HepG2 (cell line): ENCODE results near the gene RAB29.

Experiments used
- NFIC ChIP-seq: IDR thresholded peaks from 2 replicates; pipeline ENCODE4 v1.6.1; 2012; ENCODE audit warnings: mild to moderate bottlenecking, low read length, inconsistent platforms
- RFX5 ChIP-seq: IDR thresholded peaks from 2 replicates; pipeline ENCODE4 v1.6.1; 2011; ENCODE audit warnings: low read depth, low read length, improper control_type of control experiment
- SMAD1 ChIP-seq: sonication (generic); formaldehyde crosslinking; IDR thresholded peaks from 2 replicates; pipeline ENCODE4 v1.4.0; 2020; ENCODE audit warnings: missing genetic modification reagents, low read depth, mild to moderate bottlenecking, borderline replicate concordance
- SMARCC2 ChIP-seq: fragments of 450-650 bp; IDR thresholded peaks from 2 replicates; pipeline ENCODE4 v1.6.1; 2017; ENCODE audit warnings: antibody characterized with exemption, mild to moderate bottlenecking
- SOX6 ChIP-seq, 2 experiments: fragments of 450-650 bp in 1 of 2; sonication (generic) in 1 of 2; formaldehyde crosslinking in 1 of 2; IDR thresholded peaks; 2 replicates each; pipeline versions ENCODE4 v1.4.0 to v1.6.1; 2017 to 2020; ENCODE audit warnings: antibody characterized with exemption in 1 of 2, mild to moderate bottlenecking in 1 of 2, missing genetic modification reagents in 1 of 2
- ZNF101 ChIP-seq: sonication (generic); formaldehyde crosslinking; IDR thresholded peaks from 2 replicates; pipeline ENCODE4 v1.4.0; 2020; ENCODE audit warnings: mild to moderate bottlenecking, low read depth, missing genetic modification reagents, borderline replicate concordance
- ZNF138 ChIP-seq: sonication (generic); formaldehyde crosslinking; IDR thresholded peaks from 2 replicates; pipeline ENCODE4 v1.5.0; 2020; ENCODE audit warnings: mild to moderate bottlenecking, low read depth, missing genetic modification reagents
- ZNF160 ChIP-seq: sonication (generic); formaldehyde crosslinking; IDR thresholded peaks from 2 replicates; pipeline ENCODE4 v1.8.0; 2022; ENCODE audit warnings: mild to moderate bottlenecking, inconsistent platforms, missing genetic modification reagents
- ZNF547 ChIP-seq: sonication (generic); formaldehyde crosslinking; IDR thresholded peaks from 2 replicates; pipeline ENCODE4 v1.5.1; 2020; ENCODE audit warnings: mild to moderate bottlenecking, missing genetic modification reagents
- ZNF747 ChIP-seq: sonication (generic); formaldehyde crosslinking; IDR thresholded peaks from 2 replicates; pipeline ENCODE4 v1.8.1; 2023; ENCODE audit warnings: missing genetic modification reagents, mild to moderate bottlenecking, borderline replicate concordance
- TF ChIP-seq, protein P1 (sequence below): sonication (generic); formaldehyde crosslinking; IDR thresholded peaks from 2 replicates; pipeline ENCODE4 v1.5.0; 2020; ENCODE audit warnings: mild to moderate bottlenecking, missing genetic modification reagents, moderate library complexity
- TF ChIP-seq, protein P2 (sequence below): sonication (generic); formaldehyde crosslinking; IDR thresholded peaks from 2 replicates; pipeline ENCODE4 v1.4.0; 2020; ENCODE audit warnings: missing genetic modification reagents, borderline replicate concordance

DNA sequence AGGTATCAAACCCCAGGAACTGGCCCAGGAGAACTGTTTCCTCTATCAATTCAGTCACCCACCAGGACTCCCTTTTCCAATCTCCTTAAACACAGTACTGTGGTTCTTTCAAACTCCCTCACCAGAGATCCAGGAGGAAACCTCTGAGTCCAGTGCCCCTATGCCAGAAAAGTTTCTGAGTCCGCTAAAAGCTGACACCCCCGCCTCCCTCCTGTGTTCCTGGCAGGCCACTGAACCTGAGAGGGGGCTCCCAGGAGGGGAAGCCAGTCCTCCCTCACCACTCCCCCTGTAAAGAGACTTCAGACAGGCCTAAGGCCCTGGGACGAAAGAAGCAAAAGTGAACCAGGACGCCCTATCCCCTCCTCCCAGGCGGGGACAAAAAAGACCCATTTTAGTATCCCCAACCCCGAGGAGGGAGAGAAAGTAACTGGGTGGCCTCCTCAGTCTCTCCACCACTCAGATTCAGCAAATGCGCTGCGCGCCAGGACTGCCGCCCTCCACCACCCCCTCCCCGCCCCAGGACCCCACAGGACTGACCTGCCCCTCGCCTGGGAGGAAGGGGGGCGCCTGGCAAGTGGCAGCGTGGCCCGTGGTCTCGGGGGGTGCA, 37.1 kb upstream of the RAB29 start:
- no peak for TF ChIP-seq ZNF547 (CRISPR knock-in tag)
- TF ChIP-seq, protein P1, sequence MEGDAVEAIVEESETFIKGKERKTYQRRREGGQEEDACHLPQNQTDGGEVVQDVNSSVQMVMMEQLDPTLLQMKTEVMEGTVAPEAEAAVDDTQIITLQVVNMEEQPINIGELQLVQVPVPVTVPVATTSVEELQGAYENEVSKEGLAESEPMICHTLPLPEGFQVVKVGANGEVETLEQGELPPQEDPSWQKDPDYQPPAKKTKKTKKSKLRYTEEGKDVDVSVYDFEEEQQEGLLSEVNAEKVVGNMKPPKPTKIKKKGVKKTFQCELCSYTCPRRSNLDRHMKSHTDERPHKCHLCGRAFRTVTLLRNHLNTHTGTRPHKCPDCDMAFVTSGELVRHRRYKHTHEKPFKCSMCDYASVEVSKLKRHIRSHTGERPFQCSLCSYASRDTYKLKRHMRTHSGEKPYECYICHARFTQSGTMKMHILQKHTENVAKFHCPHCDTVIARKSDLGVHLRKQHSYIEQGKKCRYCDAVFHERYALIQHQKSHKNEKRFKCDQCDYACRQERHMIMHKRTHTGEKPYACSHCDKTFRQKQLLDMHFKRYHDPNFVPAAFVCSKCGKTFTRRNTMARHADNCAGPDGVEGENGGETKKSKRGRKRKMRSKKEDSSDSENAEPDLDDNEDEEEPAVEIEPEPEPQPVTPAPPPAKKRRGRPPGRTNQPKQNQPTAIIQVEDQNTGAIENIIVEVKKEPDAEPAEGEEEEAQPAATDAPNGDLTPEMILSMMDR, result no peak
- TF ChIP-seq SMARCC2, result no peak
- no peak for TF ChIP-seq ZNF160 (CRISPR knock-in tag)
- TF ChIP-seq ZNF747 (CRISPR knock-in tag), result no peak
- TF ChIP-seq RFX5, result no peak
- TF ChIP-seq NFIC, result no peak
- no peak for TF ChIP-seq SMAD1 (CRISPR knock-in tag)
- no peak for TF ChIP-seq ZNF138 (CRISPR knock-in tag)
- TF ChIP-seq, protein P2, sequence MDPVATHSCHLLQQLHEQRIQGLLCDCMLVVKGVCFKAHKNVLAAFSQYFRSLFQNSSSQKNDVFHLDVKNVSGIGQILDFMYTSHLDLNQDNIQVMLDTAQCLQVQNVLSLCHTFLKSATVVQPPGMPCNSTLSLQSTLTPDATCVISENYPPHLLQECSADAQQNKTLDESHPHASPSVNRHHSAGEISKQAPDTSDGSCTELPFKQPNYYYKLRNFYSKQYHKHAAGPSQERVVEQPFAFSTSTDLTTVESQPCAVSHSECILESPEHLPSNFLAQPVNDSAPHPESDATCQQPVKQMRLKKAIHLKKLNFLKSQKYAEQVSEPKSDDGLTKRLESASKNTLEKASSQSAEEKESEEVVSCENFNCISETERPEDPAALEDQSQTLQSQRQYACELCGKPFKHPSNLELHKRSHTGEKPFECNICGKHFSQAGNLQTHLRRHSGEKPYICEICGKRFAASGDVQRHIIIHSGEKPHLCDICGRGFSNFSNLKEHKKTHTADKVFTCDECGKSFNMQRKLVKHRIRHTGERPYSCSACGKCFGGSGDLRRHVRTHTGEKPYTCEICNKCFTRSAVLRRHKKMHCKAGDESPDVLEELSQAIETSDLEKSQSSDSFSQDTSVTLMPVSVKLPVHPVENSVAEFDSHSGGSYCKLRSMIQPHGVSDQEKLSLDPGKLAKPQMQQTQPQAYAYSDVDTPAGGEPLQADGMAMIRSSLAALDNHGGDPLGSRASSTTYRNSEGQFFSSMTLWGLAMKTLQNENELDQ, result no peak
- no peak for TF ChIP-seq ZNF101
- TF ChIP-seq SOX6 (IDR thresholded peaks at IDR 0.05), result no peak
- no peak for TF ChIP-seq SOX6 (CRISPR knock-in tag; IDR thresholded peaks at IDR 0.05)
